Stomach smooth muscle (tissue), 2 donors: ENCODE data around the gene KLHL18.
"Not testable (repeated sequence)": the region's sequence is repeated elsewhere in the genome, so short reads cannot be mapped to it uniquely, and the experiment has no call there.

Experiments used
- H3K27ac ChIP-seq: one replicate; pipeline ENCODE4 v1.7.0; 2013; ENCODE audit warnings: mild to moderate bottlenecking, low read length, inconsistent platforms
- H3K27me3 ChIP-seq, 2 donors: one replicate each; pipeline ENCODE4 v1.7.0; 2013; ENCODE audit warnings: low read length in 2 of 2; ENCODE audit not compliant: insufficient read depth in 2 of 2, control insufficient read depth in 1 of 2
- H3K36me3 ChIP-seq, 2 donors: one replicate each; pipeline ENCODE4 v1.7.0; 2013; ENCODE audit warnings: low read length in 2 of 2; ENCODE audit not compliant: control insufficient read depth in 2 of 2, insufficient read depth in 2 of 2
- H3K4me1 ChIP-seq: one replicate; pipeline ENCODE4 v1.7.0; 2013; ENCODE audit warnings: low read length; ENCODE audit not compliant: control insufficient read depth, insufficient read depth
- H3K4me3 ChIP-seq, 2 donors: one replicate each; pipeline ENCODE4 v1.7.0; 2013; ENCODE audit warnings: low read length in 2 of 2
- H3K9ac ChIP-seq, 2 donors: one replicate each; pipeline ENCODE4 v1.7.0; 2013; ENCODE audit warnings: low read length in 2 of 2, mild to moderate bottlenecking in 1 of 2
- H3K9me3 ChIP-seq, 2 donors: one replicate each; pipeline ENCODE4 v1.7.0; 2013; ENCODE audit warnings: low read length in 2 of 2; ENCODE audit not compliant: control insufficient read depth in 2 of 2
- donor health status: healthy.
- donor health status: Pancreatic carcinoma.

KLHL18 gene

DNA sequence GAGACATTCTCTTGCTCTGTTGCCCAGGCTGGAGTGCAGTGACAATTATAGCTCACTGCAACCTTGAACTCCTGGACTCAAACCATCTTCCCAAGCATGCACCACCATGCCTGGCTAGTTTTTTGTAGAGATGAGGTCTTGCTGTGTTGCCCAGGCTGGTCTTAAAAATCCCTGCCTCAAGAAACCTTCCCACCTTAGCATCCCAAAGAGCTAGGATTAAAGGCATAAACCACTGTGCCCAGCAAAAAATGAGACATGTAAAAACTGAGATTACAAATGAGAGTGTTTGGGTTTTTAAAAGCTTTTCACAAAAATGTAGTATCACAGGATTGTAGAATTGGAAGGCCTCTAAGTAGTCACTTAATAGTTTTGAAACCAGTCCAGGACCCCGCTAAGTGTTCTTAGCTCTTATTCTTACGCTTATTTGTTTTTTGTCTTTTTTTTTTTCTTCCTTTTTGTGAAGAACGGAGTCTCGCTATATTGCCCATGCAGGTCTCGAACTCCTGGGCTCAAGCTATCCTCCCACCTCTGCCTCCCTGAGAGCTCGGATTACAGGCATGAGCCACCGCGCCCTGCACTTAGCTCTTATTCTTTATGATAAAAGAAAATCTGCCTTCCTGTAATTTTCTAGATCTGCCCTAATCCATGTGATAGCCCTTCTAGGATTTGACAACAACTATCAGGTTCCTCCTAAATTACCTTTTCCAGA lies 31.5 kb downstream of the KLHL18 start:
- Histone ChIP-seq H3K9ac (no peak overlapping the region), H3K4me3 (no peak overlapping the region), H3K27me3 (no peaks in the 10 kb centered on the region), H3K27ac (no peak overlapping the region), H3K4me1 (peaks cover 7% of the 10 kb centered on the region), H3K36me3 (no peaks in the 10 kb centered on the region), H3K9me3 (no peaks in the 10 kb centered on the region)

DNA sequence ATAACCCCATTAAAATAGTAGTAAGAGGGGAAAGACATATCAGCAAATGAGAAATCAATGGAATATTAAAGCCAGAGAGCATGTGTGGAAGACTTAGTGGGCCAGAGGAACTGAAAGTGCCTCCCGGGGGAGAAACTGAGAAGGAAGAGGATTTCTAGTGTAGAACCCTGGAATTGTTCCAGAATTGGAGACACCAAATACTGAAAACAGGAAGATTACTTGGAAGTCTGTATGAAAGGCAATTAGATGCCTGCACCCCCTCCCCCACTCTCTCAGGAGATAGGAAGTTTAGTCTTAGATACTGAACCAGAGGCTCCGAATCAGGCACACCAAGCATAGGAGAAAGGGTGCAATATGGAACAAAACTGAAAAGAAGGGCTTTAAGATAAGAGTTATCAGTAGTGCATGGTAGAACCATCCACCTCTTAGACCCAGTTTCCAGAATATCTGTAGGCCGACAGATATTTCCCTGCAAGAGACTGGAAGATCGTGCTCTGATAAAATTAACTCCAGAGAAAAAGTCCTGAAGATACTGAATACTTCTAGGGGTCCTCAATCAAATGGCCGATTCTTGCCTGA lies 32.4 kb downstream of the KLHL18 start:
- Histone ChIP-seq H3K27ac (no peak overlapping the region), H3K9ac (no peak overlapping the region), H3K4me1 (peaks cover 10% of the 10 kb centered on the region), H3K9me3 (no peaks in the 10 kb centered on the region), H3K27me3 (no peaks in the 10 kb centered on the region), H3K36me3 (peaks cover 0 to 5% of the 10 kb centered on the region in 2 donors), H3K4me3 (no peak overlapping the region)

DNA sequence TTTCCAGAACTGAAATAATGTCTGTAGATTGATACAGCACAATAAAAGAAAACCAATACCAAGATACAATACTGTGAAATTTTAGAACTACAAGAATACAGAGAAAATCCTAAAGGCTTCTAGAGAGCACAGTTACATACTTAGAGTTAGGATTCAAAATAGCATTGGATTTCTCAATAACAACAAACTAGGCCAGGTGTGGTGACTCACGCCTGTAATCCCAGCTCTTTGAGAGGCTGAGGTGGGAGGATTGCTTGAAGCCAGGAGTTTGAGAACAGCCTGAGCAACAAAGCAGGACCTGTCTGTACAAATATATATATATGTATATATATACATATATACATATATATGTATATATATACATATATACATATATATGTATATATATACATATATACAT lies 33.4 kb downstream of the KLHL18 start:
- not testable (repeated sequence) for H3K9me3 ChIP-seq, H3K27me3 ChIP-seq, H3K27ac ChIP-seq, H3K4me3 ChIP-seq, H3K9ac ChIP-seq
- H3K36me3 ChIP-seq = peaks cover 0 to 11% of the 10 kb centered on the region in 2 donors
- peaks cover 10% of the 10 kb centered on the region for H3K4me1 ChIP-seq

DNA sequence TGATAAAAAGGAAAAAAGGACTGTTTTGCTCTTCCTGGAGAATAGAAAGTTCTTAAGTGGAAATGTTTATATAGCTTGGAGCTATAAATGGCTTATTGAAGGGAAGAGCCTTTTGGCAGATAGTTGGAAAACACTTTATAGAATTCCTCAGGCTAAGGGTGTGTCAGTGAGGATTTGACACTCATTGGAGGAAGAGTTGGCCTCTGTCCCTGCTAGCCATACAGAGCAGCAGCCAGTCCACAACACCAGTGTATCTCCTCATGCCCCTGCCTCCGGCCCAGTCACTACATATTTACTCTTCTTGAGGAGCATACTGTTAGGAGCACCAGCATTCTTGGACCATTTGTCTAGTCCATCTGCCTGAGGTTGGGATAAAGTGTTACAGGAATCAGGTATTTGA lies 36.2 kb downstream of the KLHL18 start:
- Histone ChIP-seq H3K36me3 (peaks cover 20 to 27% of the 10 kb centered on the region in 2 donors), H3K4me3 (no peak overlapping the region), H3K4me1 (peaks cover 10% of the 10 kb centered on the region), H3K27me3 (no peaks in the 10 kb centered on the region), H3K9me3 (no peaks in the 10 kb centered on the region), H3K27ac (no peak overlapping the region), H3K9ac (no peak overlapping the region)

DNA sequence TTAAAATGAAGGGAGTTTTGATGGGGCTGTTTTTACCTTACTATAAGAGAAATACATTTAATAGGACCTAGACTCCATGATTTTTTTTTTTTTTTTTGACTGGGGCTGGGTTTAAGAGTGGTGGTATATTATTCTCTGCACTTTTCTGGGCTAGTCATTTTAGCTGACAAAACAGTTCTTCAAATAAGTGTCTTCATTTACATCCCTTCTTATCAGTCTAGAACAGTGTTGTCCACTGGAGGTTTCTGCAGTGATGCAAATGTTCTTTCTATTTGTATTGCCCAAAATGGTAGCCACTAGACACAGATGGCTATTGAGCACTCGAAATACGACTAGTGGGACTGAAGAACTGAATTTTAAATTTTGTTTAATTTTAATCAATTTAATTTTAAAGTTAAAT lies 37.2 kb downstream of the KLHL18 start:
- Histone ChIP-seq H3K4me1 (peaks cover 9% of the 10 kb centered on the region), H3K4me3 (no peak overlapping the region), H3K9me3 (no peaks in the 10 kb centered on the region), H3K36me3 (peaks cover 21 to 30% of the 10 kb centered on the region in 2 donors), H3K9ac (no peak overlapping the region), H3K27ac (no peak overlapping the region), H3K27me3 (no peaks in the 10 kb centered on the region)

DNA sequence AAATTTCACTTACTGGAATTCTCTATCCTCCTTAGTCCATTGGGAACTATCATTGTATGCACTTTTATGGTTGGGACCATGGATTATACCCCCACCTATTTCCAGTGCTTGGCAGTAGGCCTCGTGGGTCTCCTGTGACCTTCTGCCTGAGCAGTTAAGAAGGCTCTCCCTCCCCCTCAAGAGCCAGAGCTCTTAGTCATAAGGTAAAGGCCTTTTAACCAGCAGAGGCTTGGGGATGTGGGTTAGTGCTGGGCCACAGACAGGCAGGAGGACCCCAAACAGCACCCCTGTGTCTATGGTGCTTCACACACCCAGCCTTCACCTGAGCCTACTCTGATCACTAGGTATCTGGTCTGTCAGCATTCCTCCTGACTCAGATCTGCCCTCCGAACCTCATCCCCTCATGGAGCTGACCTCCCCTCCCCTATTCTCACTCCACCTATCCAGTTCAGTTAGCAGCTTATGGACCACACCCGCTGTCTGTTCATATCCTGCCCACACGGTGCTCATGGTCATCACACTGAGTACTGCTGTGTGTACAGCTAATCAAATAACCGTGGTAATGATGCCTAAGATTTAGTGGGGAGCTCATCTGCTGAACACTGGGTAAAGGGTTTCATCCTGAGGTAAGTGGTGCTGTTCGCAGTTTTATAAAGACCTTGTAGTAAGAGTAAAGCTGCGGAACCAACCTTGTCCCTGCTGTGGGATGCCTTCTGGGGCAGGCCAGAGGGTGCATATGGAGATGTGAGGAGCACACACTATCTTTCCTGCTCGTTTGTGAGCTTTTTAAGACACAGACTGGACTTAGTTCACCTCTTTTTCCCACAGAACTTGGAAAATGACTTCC lies 40.9 kb downstream of the KLHL18 start:
- no peaks in the 10 kb centered on the region for H3K27me3 ChIP-seq
- peaks cover 7% of the 10 kb centered on the region for H3K4me1 ChIP-seq
- H3K36me3 ChIP-seq = peaks cover 33 to 47% of the 10 kb centered on the region in 2 donors
- H3K4me3 ChIP-seq = no peak overlapping the region
- H3K9me3 ChIP-seq = no peaks in the 10 kb centered on the region
- H3K9ac ChIP-seq = peak overlapping the region in 1 of 2 donors; percentile 13
- H3K27ac ChIP-seq = no peak overlapping the region

DNA sequence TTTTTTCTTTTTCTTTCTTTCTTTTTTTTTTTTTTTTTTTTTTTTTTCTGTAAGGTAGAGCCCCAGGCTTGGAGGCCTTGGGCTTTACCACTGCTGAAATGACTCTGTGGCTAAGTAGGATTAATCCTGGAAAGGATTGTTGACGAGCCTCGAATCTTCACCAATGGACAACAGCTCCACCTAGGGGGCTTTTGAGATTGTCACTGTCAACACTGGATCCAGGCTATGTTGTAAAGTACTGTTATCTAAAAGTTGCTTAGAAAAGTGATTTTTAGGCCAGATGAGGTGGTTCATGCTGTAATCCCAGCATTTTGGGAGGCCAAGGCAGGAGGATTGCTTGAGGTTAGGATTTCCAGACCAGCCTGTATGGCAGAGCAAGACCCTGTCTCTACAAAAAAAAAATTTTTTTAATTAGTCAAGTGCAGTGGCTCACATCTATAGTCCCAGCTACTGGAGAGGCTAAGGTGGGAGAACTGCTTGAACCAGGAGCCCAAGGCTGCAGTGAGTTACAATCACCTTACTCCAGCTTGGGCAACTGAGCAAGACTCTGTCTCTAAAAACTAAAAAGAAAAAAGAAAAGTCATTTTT lies 41.6 kb downstream of the KLHL18 start:
- Histone ChIP-seq H3K4me1 (peaks cover 2% of the 10 kb centered on the region), H3K9me3 (no peaks in the 10 kb centered on the region), H3K9ac (no peak overlapping the region), H3K27me3 (no peaks in the 10 kb centered on the region), H3K36me3 (peaks cover 35 to 50% of the 10 kb centered on the region in 2 donors), H3K27ac (no peak overlapping the region), H3K4me3 (no peak overlapping the region)

DNA sequence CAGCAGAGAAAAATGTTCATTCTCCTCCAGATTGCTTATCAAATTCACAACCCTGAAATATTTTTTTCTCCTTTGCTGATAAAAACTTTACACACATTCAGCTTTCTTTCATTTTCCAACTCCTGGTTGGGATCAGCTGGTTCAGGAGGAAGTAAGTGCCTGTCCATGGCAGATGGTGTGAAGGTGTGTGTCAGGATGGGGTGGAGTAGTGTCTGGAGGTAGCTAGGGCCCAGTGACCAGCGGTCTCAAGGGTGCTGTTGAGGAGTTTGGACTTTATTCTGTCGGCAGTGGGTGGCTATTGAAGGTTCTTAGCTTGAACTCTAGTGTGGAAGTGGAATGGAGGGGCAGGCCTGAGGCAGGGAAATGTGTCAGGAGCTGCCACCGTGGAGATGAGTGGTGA lies 51.2 kb downstream of the KLHL18 start:
- no peaks in the 10 kb centered on the region for H3K4me1 ChIP-seq
- H3K36me3 ChIP-seq = peaks cover 50 to 65% of the 10 kb centered on the region in 2 donors
- H3K9me3 ChIP-seq = no peaks in the 10 kb centered on the region
- no peak overlapping the region for H3K4me3 ChIP-seq
- no peak overlapping the region for H3K9ac ChIP-seq
- no peaks in the 10 kb centered on the region for H3K27me3 ChIP-seq
- H3K27ac ChIP-seq = no peak overlapping the region

DNA sequence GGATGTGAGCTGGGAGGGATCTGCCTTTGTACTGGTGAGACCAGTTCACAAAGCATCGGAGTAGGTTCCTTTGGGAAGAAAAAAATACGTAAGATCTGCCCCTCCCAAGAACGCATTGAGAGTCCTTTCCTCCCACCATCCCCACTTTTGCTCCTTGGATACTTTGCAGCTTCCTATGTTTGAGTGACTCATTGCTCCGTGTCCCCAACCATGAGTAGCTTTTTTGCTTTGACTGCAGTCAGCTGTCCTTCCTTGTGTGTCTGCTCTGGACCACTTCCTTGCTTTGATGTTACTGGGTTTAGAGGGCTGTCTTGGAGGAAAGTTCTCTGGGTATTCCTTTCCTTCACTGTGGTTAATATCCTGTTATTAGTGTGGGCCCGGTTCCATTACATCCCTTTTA lies 54.9 kb downstream of the KLHL18 start:
- H3K9me3 ChIP-seq = no peaks in the 10 kb centered on the region
- no peak overlapping the region for H3K9ac ChIP-seq
- no peak overlapping the region for H3K4me3 ChIP-seq
- peaks cover 54 to 70% of the 10 kb centered on the region in 2 donors for H3K36me3 ChIP-seq
- no peaks in the 10 kb centered on the region for H3K4me1 ChIP-seq
- H3K27ac ChIP-seq = no peak overlapping the region
- no peaks in the 10 kb centered on the region for H3K27me3 ChIP-seq

DNA sequence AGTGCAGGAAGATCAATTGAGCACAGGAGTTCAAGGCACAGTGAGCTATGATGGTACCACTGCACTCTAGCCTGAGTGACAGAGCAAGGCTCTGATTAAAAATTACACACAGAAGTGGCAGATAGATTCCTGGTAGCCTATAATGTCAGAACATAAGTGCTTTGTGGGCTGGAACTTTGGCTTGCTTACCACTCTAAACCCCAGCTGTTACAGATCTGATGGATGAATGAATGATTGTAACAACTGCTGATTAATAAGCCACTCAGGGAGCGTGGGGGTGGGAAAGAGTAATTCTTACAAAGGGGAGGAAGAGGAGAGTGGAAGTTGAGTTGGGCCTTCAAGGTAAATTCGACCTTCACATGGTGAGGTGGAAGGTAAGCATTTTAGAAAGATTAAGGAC lies 57.2 kb downstream of the KLHL18 start:
- H3K9ac ChIP-seq = no peak overlapping the region
- H3K9me3 ChIP-seq = no peaks in the 10 kb centered on the region
- H3K4me1 ChIP-seq = no peaks in the 10 kb centered on the region
- H3K4me3 ChIP-seq = no peak overlapping the region
- H3K27ac ChIP-seq = no peak overlapping the region
- H3K27me3 ChIP-seq = no peaks in the 10 kb centered on the region
- H3K36me3 ChIP-seq = peaks cover 52 to 68% of the 10 kb centered on the region in 2 donors
